Endothelial cell of umbilical vein (primary cell): ENCODE results near the gene TAOK1. TPM values are rescaled to one million over a fixed set of nuclear protein-coding genes. Genes with fewer than 3 reads are reported as not detected.

Source experiments
- BruUV-seq: library from RNA; stranded (reverse); fragments of 400-500 nt; replicated peaks from 2 replicates; lab custom pipeline; 2021; lab: Mats Ljungman, UMichigan
- CTCF ChIA-PET: fragments of 300-600, 350-600 bp; sonication (Branson Sonifier 250); formaldehyde crosslinking; loops from one replicate; lab custom pipeline; 2021; ENCODE audit warnings: antibody characterized with exemption, inconsistent platforms; lab: Charles Lee
- POLR2A ChIA-PET: fragments of 300-600, 350-600 bp; sonication (Branson Sonifier 250); formaldehyde crosslinking; loops from one replicate; lab custom pipeline; 2021; ENCODE audit warnings: antibody characterized with exemption, inconsistent platforms; lab: Charles Lee
- DNase-seq: peaks from one replicate; pipeline ENCODE4 v3.0.0-alpha.2; 2011; ENCODE audit warnings: low read depth, low spot score
- FAIRE-seq: peaks from 2 replicates; lab custom pipeline; 2011; peaks lifted over from hg19 to GRCh38; lab: Jason Lieb, UNC
- H2AFZ ChIP-seq: 2 replicates; pipeline ENCODE4 v1.6.0; 2012; ENCODE audit warnings: low read depth, low read length, control low read depth, inconsistent platforms
- H3K27ac ChIP-seq: 2 replicates; pipeline ENCODE4 v1.5.1; 2011; ENCODE audit warnings: low read depth, mild to moderate bottlenecking, control low read depth, low read length, moderate library complexity; ENCODE audit not compliant: insufficient read depth
- H3K27me3 ChIP-seq, 2 experiments: 2 replicates each; pipeline versions ENCODE4 v1.6.0 to v1.6.1; 2011; ENCODE audit warnings: low read length in 2 of 2, mixed read lengths in 1 of 2; ENCODE audit not compliant: control insufficient read depth in 2 of 2, insufficient read depth in 2 of 2
- H3K36me3 ChIP-seq, 2 experiments: 2 replicates in 1 of 2; 3 replicates in 1 of 2; pipeline ENCODE4 v1.5.1; 2011; ENCODE audit warnings: low read length in 2 of 2, mild to moderate bottlenecking in 1 of 2, moderate library complexity in 1 of 2; ENCODE audit not compliant: control insufficient read depth in 2 of 2, insufficient read depth in 2 of 2; ENCODE audit errors: extremely low read depth in 1 of 2
- H3K4me1 ChIP-seq: 3 replicates; pipeline ENCODE4 v1.5.1; 2011; ENCODE audit warnings: mild to moderate bottlenecking, low read length; ENCODE audit not compliant: control insufficient read depth, insufficient read depth; ENCODE audit errors: extremely low read depth
- H3K4me2 ChIP-seq: 2 replicates; pipeline ENCODE4 v1.6.1; 2011; ENCODE audit warnings: low read length, control low read depth, mixed read lengths; ENCODE audit not compliant: insufficient read depth
- H3K4me3 ChIP-seq, 3 experiments: fragments of 200-600 bp in 1 of 3; sonication (generic), shearing (Covaris generic) in 1 of 3; replicated peaks in 1 of 3; 2 replicates each; pipeline ENCODE4 v1.5.1; 2011 to 2016; ENCODE audit warnings: control low read depth in 3 of 3, low read length in 3 of 3, mild to moderate bottlenecking in 2 of 3, inconsistent platforms in 1 of 3, low read depth in 1 of 3, moderate library complexity in 1 of 3; ENCODE audit not compliant: insufficient read depth in 1 of 3
- H3K79me2 ChIP-seq: 2 replicates; pipeline ENCODE4 v1.6.0; 2012; ENCODE audit warnings: low read length, inconsistent platforms; ENCODE audit not compliant: control insufficient read depth, insufficient read depth
- H3K9ac ChIP-seq: replicated peaks from 2 replicates; pipeline ENCODE3; 2011; ENCODE audit warnings: low read length, control low read depth; ENCODE audit not compliant: insufficient read depth; ENCODE audit errors: extremely low read depth
- H3K9me1 ChIP-seq: replicated peaks from 3 replicates; pipeline ENCODE4 v1.6.0; 2011; ENCODE audit warnings: mild to moderate bottlenecking, low read length; ENCODE audit not compliant: control insufficient read depth, insufficient read depth; ENCODE audit errors: extremely low read depth
- H3K9me3 ChIP-seq: replicated peaks from 2 replicates; pipeline ENCODE4 v1.5.1; 2012; ENCODE audit warnings: low read length, inconsistent platforms; ENCODE audit not compliant: control insufficient read depth, insufficient read depth
- H4K20me1 ChIP-seq: replicated peaks from 2 replicates; pipeline ENCODE3; 2011; ENCODE audit warnings: mild to moderate bottlenecking, low read length; ENCODE audit not compliant: control insufficient read depth, insufficient read depth; ENCODE audit errors: extremely low read depth
- CTCF ChIP-seq, 2 donors: IDR thresholded peaks; 1 replicate in 1 of 2; 2 replicates in 1 of 2; pipeline ENCODE4 v1.5.1; 2011; ENCODE audit warnings: low read length in 2 of 2, mild to moderate bottlenecking in 2 of 2, moderate library complexity in 2 of 2, control low read depth in 1 of 2, inconsistent platforms in 1 of 2, low read depth in 1 of 2; ENCODE audit not compliant: insufficient read depth in 1 of 2; ENCODE audit errors: extremely low read depth in 1 of 2
- EZH2 ChIP-seq: IDR thresholded peaks from 2 replicates; pipeline ENCODE4 v1.6.1; 2012; ENCODE audit warnings: borderline replicate concordance, low read depth, mild to moderate bottlenecking, moderate library complexity, low read length, inconsistent platforms; ENCODE audit not compliant: severe bottlenecking
- FOS ChIP-seq: IDR thresholded peaks from 2 replicates; pipeline ENCODE4 v1.6.1; 2011; ENCODE audit warnings: mild to moderate bottlenecking, low read length, moderate library complexity, borderline replicate concordance; ENCODE audit not compliant: insufficient read depth
- GATA2 ChIP-seq: IDR thresholded peaks from 2 replicates; pipeline ENCODE4 v1.7.0; 2011; ENCODE audit warnings: low read depth, mild to moderate bottlenecking, moderate library complexity, mixed read lengths, low read length; ENCODE audit not compliant: insufficient read length, insufficient read depth
- JUN ChIP-seq: IDR thresholded peaks from 2 replicates; pipeline ENCODE4 v1.6.1; 2011; ENCODE audit warnings: borderline replicate concordance, low read depth; ENCODE audit not compliant: insufficient read length, insufficient read depth
- MAX ChIP-seq: IDR thresholded peaks from 2 replicates; pipeline ENCODE4 v1.6.1; 2011; ENCODE audit not compliant: insufficient read depth, insufficient read length
- MYC ChIP-seq: IDR thresholded peaks from one replicate; pipeline ENCODE4 v1.6.1; 2011; ENCODE audit warnings: mild to moderate bottlenecking, low read depth, low read length
- POLR2A ChIP-seq: IDR thresholded peaks from 2 replicates; pipeline ENCODE4 v1.6.1; 2012; ENCODE audit warnings: low read depth, mild to moderate bottlenecking, control low read depth, low read length
- POLR2AphosphoS5 ChIP-seq: IDR thresholded peaks from 2 replicates; pipeline ENCODE4 v1.6.1; 2012; ENCODE audit warnings: low read depth, mild to moderate bottlenecking, control low read depth, low read length, moderate library complexity; ENCODE audit not compliant: insufficient read depth
- dilution Hi-C: fragments of 300-500 bp; cut with MboI; formaldehyde crosslinking; loops from one replicate; pipeline ENCODE4 v1.15.0; 2019; ENCODE audit warnings: low sequenced_read_pairs; ENCODE audit not compliant: extremely low pct_ligation_motif_present
- intact Hi-C: fragments of 100-400 bp; cut with micrococcal nuclease; formaldehyde crosslinking; loops from one replicate; pipeline ENCODE4 v1.10.0; 2022
- polyA plus RNA-seq, 4 experiments: library from polyadenylated mRNA; depleted of rRNA in 3 of 4; stranded (reverse) in 3 of 4; unstranded in 1 of 4; fragments of >200 nt; gene quantifications; 2 replicates each; pipeline versions ENCODE4 v1.2.1 to v1.2.3, GENCODE V29; 2011 to 2012; ENCODE audit warnings: missing spikeins in 1 of 4
- total RNA-seq: library from RNA; stranded (reverse); gene quantifications from 2 replicates; pipeline ENCODE4 v1.2.3, GENCODE V29; 2021

The TAOK1 gene
- total and polyA plus RNA-seq, 2 donors (not counting 3 experiments of a cell fraction or from before 2014, with no cell fraction given) = 11.0 to 82.2 TPM

DNA sequence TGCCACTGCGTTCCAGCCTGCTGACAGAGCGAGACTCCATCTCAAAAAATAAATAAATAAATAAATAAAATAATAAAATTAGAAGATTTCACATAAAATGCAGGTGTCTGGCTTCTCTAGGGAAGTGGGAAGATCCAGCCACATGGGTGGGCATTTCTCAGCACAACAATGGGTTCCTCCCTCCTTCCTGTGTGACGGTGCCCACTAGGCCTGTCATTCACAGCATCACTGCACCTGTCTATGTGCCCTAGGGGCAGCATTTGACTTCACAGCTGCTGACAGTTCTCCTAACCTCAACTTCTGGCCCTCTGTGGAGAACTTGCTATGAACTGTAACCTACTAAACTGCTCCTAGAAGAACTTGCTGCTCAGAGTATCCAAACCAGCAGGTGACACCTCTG lies 173.7 kb downstream of the TAOK1 start:
- TF ChIP-seq POLR2AphosphoS5 (no peak), MAX (no peak), CTCF (IDR thresholded peaks at IDR 0.05; ENCODE audit: extremely low read depth in 1 of 2, insufficient read depth in 1 of 2, low read depth in 1 of 2, low read length in 2 of 2) (no peak), FOS (no peak), GATA2 (no peak), POLR2A (no peak), EZH2 (no peak), JUN (no peak), MYC (no peak)
- intact Hi-C loops = no loop called here

More for the DNA sequence above, 173.7 kb downstream of the TAOK1 start:
- no peak for DNase-seq
- ChIA-PET CTCF (interaction anchor here (0.6 to 4.9 kb wide), 2 partner anchors 29 to 1902 kb away, joined by 3 to 34 read pairs; partner anchors contain the start of gene ANKRD13B), POLR2A (interaction anchor here (0.6 kb wide), 1 partner anchor 27 kb away, joined by 3 read pairs; no protein-coding TSS in a partner anchor)
- no peaks in the 10 kb centered on the region for H3K36me3 ChIP-seq
- no peak overlapping the region for H3K9ac ChIP-seq
- dilution Hi-C loops = no loop called here
- no peak overlapping the region for H3K27ac ChIP-seq
- FAIRE-seq = no peak
- no peak overlapping the region for H2AFZ ChIP-seq
- H3K9me1 ChIP-seq = no peaks in the 10 kb centered on the region
- no peaks in the 10 kb centered on the region for H3K79me2 ChIP-seq
- H4K20me1 ChIP-seq = no peaks in the 10 kb centered on the region
- no peak overlapping the region for H3K4me3 ChIP-seq
- H3K4me2 ChIP-seq = no peak overlapping the region
- no TSS peak for BruUV-seq
- peaks cover 14% of the 10 kb centered on the region for H3K4me1 ChIP-seq
- H3K9me3 ChIP-seq = no peaks in the 10 kb centered on the region
- H3K27me3 ChIP-seq = no peaks in the 10 kb centered on the region
